Measurements from ENCODE around the gene SPECC1. TPM values are rescaled to one million over a fixed set of nuclear protein-coding genes. Genes with fewer than 3 reads are reported as not detected.

SPECC1 gene
- total and polyA plus RNA-seq, 2 of the 4 experiments (the other 2 are of a cell fraction), result 16.9 to 26.2 TPM

- TF ChIP-seq FOS (IDR thresholded peaks at IDR 0.05; ENCODE audit: low read depth, low read length) (no peak), POLR2A (IDR thresholded peaks at IDR 0.05; ENCODE audit: low read depth, low read length) (no peak), RCOR1 (IDR thresholded peaks at IDR 0.05; ENCODE audit: insufficient replicate concordance, low read length) (no peak), CTCF (conservative IDR thresholded peaks at IDR 0.05; ENCODE audit: low read depth, low read length) (no peak), ELK1 (IDR thresholded peaks at IDR 0.05; ENCODE audit: borderline replicate concordance, low read depth, low read length) (no peak), SMC3 (IDR thresholded peaks at IDR 0.05; ENCODE audit: low read depth, low read length) (no peak), MAZ (IDR thresholded peaks at IDR 0.05; ENCODE audit: borderline replicate concordance, low read depth, low read length) (no peak), USF2 (IDR thresholded peaks at IDR 0.05; ENCODE audit: low read depth, low read length) (no peak), RAD21 (IDR thresholded peaks at IDR 0.05; ENCODE audit: low read length) (no peak), CEBPB (IDR thresholded peaks at IDR 0.05; ENCODE audit: low read depth, low read length) (no peak), MAFK (IDR thresholded peaks at IDR 0.05; ENCODE audit: low read depth, low read length) (no peak), RFX5 (IDR thresholded peaks at IDR 0.05; ENCODE audit: low read depth, low read length) (no peak), CHD1 (IDR thresholded peaks at IDR 0.05; ENCODE audit: low read depth, low read length) (no peak), NFE2L2 (IDR thresholded peaks at IDR 0.05; ENCODE audit: low read depth, low read length) (no peak), MXI1 (IDR thresholded peaks at IDR 0.05; ENCODE audit: borderline replicate concordance, low read depth, low read length) (no peak)
- no peak for DNase-seq
- dilution Hi-C loops (cut with HindIII; ENCODE audit: low sequenced_read_pairs, unreplicated experiment), result no loop called here
- Histone ChIP-seq H4K91ac (ENCODE audit: insufficient read depth, low read depth, low read length) (no peak overlapping the region), H2BK15ac (ENCODE audit: low read depth, low read length) (no peak overlapping the region), H3K9me3 (ENCODE audit: control insufficient read depth, insufficient read depth, low read length) (peaks cover 6% of the 10 kb centered on the region; the same call in 1 of the 2 replicates), H3K18ac (ENCODE audit: low read depth, low read length) (no peak overlapping the region), H2AK5ac (ENCODE audit: low read depth, low read length) (no peak overlapping the region), H3K4ac (ENCODE audit: low read depth, low read length) (no peak overlapping the region), H3K56ac (ENCODE audit: extremely low read depth, insufficient read depth, low read length) (no peak overlapping the region), H3K36me3 (ENCODE audit: control insufficient read depth, insufficient read depth, low read length) (peaks cover 22% of the 10 kb centered on the region), H2BK120ac (ENCODE audit: low read depth, low read length) (no peak overlapping the region), H4K5ac (ENCODE audit: low read depth, low read length) (no peak overlapping the region), H3K79me1 (ENCODE audit: low read depth in 1 of 2, low read length in 2 of 2) (peaks cover 5 to 27% of the 10 kb centered on the region in 2 experiments), H3K4me1 (ENCODE audit: control insufficient read depth, insufficient read depth, low read length) (peaks cover 7% of the 10 kb centered on the region), H3K27ac (ENCODE audit: insufficient read depth, low read length) (no peak overlapping the region), H4K20me1 (ENCODE audit: insufficient read depth, low read length) (no peaks in the 10 kb centered on the region), H4K8ac (ENCODE audit: low read depth in 2 of 2, low read length in 2 of 2) (no peak overlapping the region), H2AK9ac (replicated peaks; ENCODE audit: low read depth, low read length, poor library complexity) (no peak overlapping the region), H3K9me1 (ENCODE audit: insufficient read depth, low read length) (0 out of 2 replicates have a peak, but pooled peaks cover 9% of the 10 kb centered on the region), H3K14ac (replicated peaks; ENCODE audit: low read depth, low read length) (0 out of 2 replicates have a peak overlapping the region, but pooled peaks have one; percentile 23), H3K4me2 (ENCODE audit: low read depth, low read length) (no peak overlapping the region), H3K9ac (ENCODE audit: low read depth, low read length) (no peak overlapping the region), H3K4me3 (ENCODE audit: insufficient read depth, low read depth, low read length) (no peak overlapping the region), H3K23ac (ENCODE audit: low read depth, low read length) (no peak overlapping the region), H2BK5ac (ENCODE audit: low read depth, low read length, poor library complexity, severe bottlenecking) (no peak overlapping the region), H2BK20ac (ENCODE audit: low read depth, low read length) (no peak overlapping the region), H3K27me3 (ENCODE audit: control insufficient read depth, insufficient read depth, low read length) (no peaks in the 10 kb centered on the region), H2AFZ (replicated peaks; ENCODE audit: low read length, poor library complexity) (no peak overlapping the region)
- ATAC-seq (ENCODE audit: low read depth), result no peak
- intact Hi-C loops (cut with micrococcal nuclease), result no loop called here
- no TSS peak for BruUV-seq (replicated peaks)
- CTCF ChIA-PET, result no interaction called here
- POLR2A ChIA-PET (ENCODE audit: unreplicated experiment), result no interaction called here
- no CpG with 5 or more reads among the region's 8 CpGs for WGBS, 2 experiments (ENCODE audit: extremely low coverage in 2 of 2, insufficient read length in 1 of 2)
- in situ Hi-C loops (cut with MboI; ENCODE audit: low sequenced_read_pairs), result no loop called here
Measured at GRCh38 chr17:20262226-20263114, 253.3 kb downstream of the SPECC1 start.

Measured in IMR-90 (cell line).